ENCODE results near the gene RASA3. TPM values are rescaled to one million over a fixed set of nuclear protein-coding genes. Genes with fewer than 3 reads are reported as not detected.

RASA3 gene
- total and polyA plus RNA-seq, 2 of the 4 experiments (the other 2 are of a cell fraction): 21.0 to 31.4 TPM

GRCh38 chr13:114007566-114007965 is 124.9 kb downstream of the RASA3 start:
- H4K8ac ChIP-seq (ENCODE audit: low read depth in 2 of 2, low read length in 2 of 2): no peak overlapping the region
- no peak overlapping the region for H3K9ac ChIP-seq (ENCODE audit: low read depth, low read length)
- CTCF ChIA-PET: no interaction called here
- BruUV-seq (replicated peaks): no TSS peak
- in situ Hi-C loops (cut with MboI; ENCODE audit: low sequenced_read_pairs) (no loop called here), dilution Hi-C loops (cut with HindIII; ENCODE audit: low sequenced_read_pairs, unreplicated experiment) (no loop called here), intact Hi-C loops (cut with micrococcal nuclease) (no loop called here)
- H2AK5ac ChIP-seq (ENCODE audit: low read depth, low read length): no peak overlapping the region
- H3K56ac ChIP-seq (ENCODE audit: extremely low read depth, insufficient read depth, low read length): no peak overlapping the region
- POLR2A ChIA-PET (ENCODE audit: unreplicated experiment): no interaction called here
- peaks cover 5% of the 10 kb centered on the region for H3K9me1 ChIP-seq (ENCODE audit: insufficient read depth, low read length)
- H3K14ac ChIP-seq (replicated peaks; ENCODE audit: low read depth, low read length): no peak overlapping the region
- TF ChIP-seq NFE2L2 (IDR thresholded peaks at IDR 0.05; ENCODE audit: low read depth, low read length) (no peak), RCOR1 (IDR thresholded peaks at IDR 0.05; ENCODE audit: insufficient replicate concordance, low read length) (no peak), RFX5 (IDR thresholded peaks at IDR 0.05; ENCODE audit: low read depth, low read length) (no peak), MXI1 (IDR thresholded peaks at IDR 0.05; ENCODE audit: borderline replicate concordance, low read depth, low read length) (no peak), CHD1 (IDR thresholded peaks at IDR 0.05; ENCODE audit: low read depth, low read length) (no peak), USF2 (IDR thresholded peaks at IDR 0.05; ENCODE audit: low read depth, low read length) (no peak), MAZ (IDR thresholded peaks at IDR 0.05; ENCODE audit: borderline replicate concordance, low read depth, low read length) (no peak), CEBPB (IDR thresholded peaks at IDR 0.05; ENCODE audit: low read depth, low read length) (no peak)
- H2AK9ac ChIP-seq (replicated peaks; ENCODE audit: low read depth, low read length, poor library complexity): no peak overlapping the region
- H4K20me1 ChIP-seq (ENCODE audit: insufficient read depth, low read length): peaks cover 12% of the 10 kb centered on the region
- H4K91ac ChIP-seq (ENCODE audit: insufficient read depth, low read depth, low read length): no peak overlapping the region
- no peak overlapping the region for H3K23ac ChIP-seq (ENCODE audit: low read depth, low read length)
- no peak overlapping the region for H2AFZ ChIP-seq (replicated peaks; ENCODE audit: low read length, poor library complexity)
- no peak overlapping the region for H2BK15ac ChIP-seq (ENCODE audit: low read depth, low read length)
- H2BK5ac ChIP-seq (ENCODE audit: low read depth, low read length, poor library complexity, severe bottlenecking): no peak overlapping the region
- ATAC-seq (ENCODE audit: low read depth): no peak
- H4K5ac ChIP-seq (ENCODE audit: low read depth, low read length): no peak overlapping the region
- no peak overlapping the region for H3K4ac ChIP-seq (ENCODE audit: low read depth, low read length)
- H3K9me3 ChIP-seq (ENCODE audit: control insufficient read depth, insufficient read depth, low read length): no peaks in the 10 kb centered on the region
- H3K4me3 ChIP-seq (ENCODE audit: insufficient read depth, low read depth, low read length): no peak overlapping the region
- H3K4me2 ChIP-seq (ENCODE audit: low read depth, low read length): no peak overlapping the region
- peaks cover 59% of the 10 kb centered on the region for H3K36me3 ChIP-seq (ENCODE audit: control insufficient read depth, insufficient read depth, low read length)
- H3K27me3 ChIP-seq (ENCODE audit: control insufficient read depth, insufficient read depth, low read length): no peaks in the 10 kb centered on the region
- DNase-seq: no peak
- no peaks in the 10 kb centered on the region for H3K4me1 ChIP-seq (ENCODE audit: control insufficient read depth, insufficient read depth, low read length)
- H2BK120ac ChIP-seq (ENCODE audit: low read depth, low read length): no peak overlapping the region
- H3K79me1 ChIP-seq (ENCODE audit: low read depth in 1 of 2, low read length in 2 of 2): peaks cover 11 to 45% of the 10 kb centered on the region in 2 experiments; a peak in 3 of 4 replicates
- 87% methylated on average over 9 of the region's 12 CpGs; no CpG with 5 or more reads in 1 of the 2 experiments for WGBS, 2 experiments (ENCODE audit: extremely low coverage in 2 of 2, insufficient read length in 1 of 2)
- no peak overlapping the region for H3K27ac ChIP-seq (ENCODE audit: insufficient read depth, low read length)
- no peak overlapping the region for H2BK20ac ChIP-seq (ENCODE audit: low read depth, low read length)
- no peak overlapping the region for H3K18ac ChIP-seq (ENCODE audit: low read depth, low read length)

Data from IMR-90 (cell line).